HEK293 (cell line): ENCODE measurements around the gene INSM1.
A peak's percentile ranks its signal among the peaks of the same experiment; 100 is the strongest.

Source experiments
- CTCF ChIA-PET: fragments of 350-600 bp; formaldehyde crosslinking; extraction: SDS; loops from one replicate; lab custom pipeline; 2021; ENCODE audit warnings: antibody characterized with exemption; lab: Yijun Ruan, JAX
- POLR2A ChIA-PET: fragments of 300-600 bp; formaldehyde crosslinking; extraction: SDS; loops from one replicate; lab custom pipeline; 2020; ENCODE audit warnings: antibody characterized with exemption, inconsistent platforms; lab: Yijun Ruan, JAX
- H3K27ac ChIP-seq: fragments of 200-500 bp; sonication (Bioruptor generic); 2 replicates; pipeline ENCODE4 v1.5.1; 2014; ENCODE audit warnings: low read depth, low read length, control low read depth, inconsistent platforms; ENCODE audit errors: extremely low read depth
- H3K36me3 ChIP-seq, 2 experiments: fragments of 200-500 bp in 1 of 2; sonication (Bioruptor generic) in 1 of 2; 1 replicate in 1 of 2; 2 replicates in 1 of 2; pipeline ENCODE4 v1.5.1; 2014 to 2017; ENCODE audit warnings: inconsistent platforms in 2 of 2, low read length in 2 of 2; ENCODE audit not compliant: control insufficient read depth in 2 of 2, insufficient read depth in 1 of 2
- H3K4me1 ChIP-seq: fragments of 200-500 bp; sonication (Bioruptor generic); 2 replicates; pipeline ENCODE4 v1.5.1; 2014; ENCODE audit warnings: mild to moderate bottlenecking, low read length, inconsistent platforms; ENCODE audit not compliant: control insufficient read depth, insufficient read depth
- H3K4me3 ChIP-seq: 2 replicates; pipeline ENCODE4 v1.5.1; 2011; ENCODE audit warnings: low read depth, mild to moderate bottlenecking, control low read depth, low read length, moderate library complexity
- H3K9me3 ChIP-seq: fragments of 200-500 bp; sonication (Bioruptor generic); 2 replicates; pipeline ENCODE4 v1.5.1; 2014; ENCODE audit warnings: low read depth, low read length, inconsistent platforms; ENCODE audit not compliant: control insufficient read depth, insufficient read depth
- BCL11B ChIP-seq: fragments of 450-650 bp; formaldehyde crosslinking; IDR thresholded peaks from 2 replicates; pipeline ENCODE4 v1.5.1; 2016; ENCODE audit warnings: low read depth, missing biosample characterization, missing genetic modification characterization
- GLI2 ChIP-seq: fragments of 450-650 bp; formaldehyde crosslinking; IDR thresholded peaks from 2 replicates; pipeline ENCODE4; 2017; ENCODE audit warnings: missing biosample characterization, missing genetic modification characterization, low read depth, borderline replicate concordance
- GLIS1 ChIP-seq: fragments of 450-650 bp; formaldehyde crosslinking; IDR thresholded peaks from 2 replicates; pipeline ENCODE4 v1.5.1; 2016; ENCODE audit warnings: missing biosample characterization, missing genetic modification characterization
- HOXD13 ChIP-seq: sonication (generic); formaldehyde crosslinking; IDR thresholded peaks from 2 replicates; pipeline ENCODE4 v1.8.0; 2022; ENCODE audit warnings: missing genetic modification reagents, borderline replicate concordance
- OSR2 ChIP-seq: fragments of 450-650 bp; formaldehyde crosslinking; IDR thresholded peaks from 2 replicates; pipeline ENCODE4 v1.5.1; 2016; ENCODE audit warnings: missing biosample characterization, missing genetic modification characterization
- RBAK ChIP-seq: fragments of 450-650 bp; formaldehyde crosslinking; IDR thresholded peaks from 2 replicates; pipeline ENCODE4 v1.5.1; 2016; ENCODE audit warnings: missing biosample characterization, missing genetic modification characterization
- SETDB1 ChIP-seq: IDR thresholded peaks from one replicate; pipeline ENCODE4 v1.6.1; 2017; ENCODE audit warnings: mild to moderate bottlenecking, low read length, moderate library complexity, mixed read lengths; ENCODE audit not compliant: insufficient read length
- ZBTB44 ChIP-seq: fragments of 450-650 bp; IDR thresholded peaks from 2 replicates; pipeline ENCODE4 v1.5.1; 2018; ENCODE audit warnings: missing biosample characterization, mild to moderate bottlenecking, missing genetic modification characterization
- ZBTB49 ChIP-seq: fragments of 450-650 bp; formaldehyde crosslinking; IDR thresholded peaks from 2 replicates; pipeline ENCODE4 v1.5.1; 2016; ENCODE audit warnings: missing biosample characterization, missing genetic modification characterization, low read depth
- ZIC2 ChIP-seq: fragments of 450-650 bp; formaldehyde crosslinking; IDR thresholded peaks from 2 replicates; pipeline ENCODE4 v1.5.1; 2016; ENCODE audit warnings: missing biosample characterization, missing genetic modification characterization
- ZNF10 ChIP-seq: fragments of 450-650 bp; formaldehyde crosslinking; IDR thresholded peaks from 2 replicates; pipeline ENCODE4 v1.5.1; 2017; ENCODE audit warnings: missing biosample characterization, missing genetic modification characterization
- ZNF140 ChIP-seq: fragments of 450-650 bp; formaldehyde crosslinking; IDR thresholded peaks from 2 replicates; pipeline ENCODE4 v1.5.1; 2016; ENCODE audit warnings: missing biosample characterization, missing genetic modification characterization
- ZNF155 ChIP-seq: fragments of 450-650 bp; formaldehyde crosslinking; IDR thresholded peaks from 2 replicates; pipeline ENCODE4 v1.5.1; 2016; ENCODE audit warnings: missing biosample characterization, missing genetic modification characterization
- ZNF2 ChIP-seq: fragments of 450-650 bp; formaldehyde crosslinking; IDR thresholded peaks from 2 replicates; pipeline ENCODE4 v1.5.1; 2016; ENCODE audit warnings: missing biosample characterization, missing genetic modification characterization
- ZNF280D ChIP-seq: fragments of 450-650 bp; formaldehyde crosslinking; IDR thresholded peaks from 2 replicates; pipeline ENCODE4 v1.5.1; 2016; ENCODE audit warnings: missing biosample characterization, missing genetic modification characterization
- ZNF350 ChIP-seq: fragments of 450-650 bp; formaldehyde crosslinking; IDR thresholded peaks from 2 replicates; pipeline ENCODE4 v1.5.0; 2017; ENCODE audit warnings: missing biosample characterization, mild to moderate bottlenecking, missing genetic modification characterization
- ZNF391 ChIP-seq: fragments of 450-650 bp; formaldehyde crosslinking; IDR thresholded peaks from 2 replicates; pipeline ENCODE4 v1.5.1; 2016; ENCODE audit warnings: low read depth, missing biosample characterization, missing genetic modification characterization, borderline replicate concordance
- ZNF423 ChIP-seq: fragments of 450-650 bp; formaldehyde crosslinking; IDR thresholded peaks from 2 replicates; pipeline ENCODE4 v1.5.1; 2016; ENCODE audit warnings: missing biosample characterization, missing genetic modification characterization
- ZNF510 ChIP-seq: fragments of 450-650 bp; formaldehyde crosslinking; IDR thresholded peaks from 2 replicates; pipeline ENCODE4 v1.5.1; 2018; ENCODE audit warnings: mild to moderate bottlenecking, missing genetic modification characterization, missing biosample characterization; ENCODE audit not compliant: insufficient replicate concordance
- ZNF544 ChIP-seq: fragments of 450-650 bp; formaldehyde crosslinking; IDR thresholded peaks from 2 replicates; pipeline ENCODE4 v1.5.0; 2017; ENCODE audit warnings: missing biosample characterization, missing genetic modification characterization
- ZNF600 ChIP-seq: fragments of 450-650 bp; formaldehyde crosslinking; IDR thresholded peaks from 2 replicates; pipeline ENCODE4 v1.5.1; 2016; ENCODE audit warnings: missing biosample characterization, missing genetic modification characterization
- ZNF624 ChIP-seq: fragments of 450-650 bp; formaldehyde crosslinking; IDR thresholded peaks from 2 replicates; pipeline ENCODE4 v1.5.1; 2017; ENCODE audit warnings: missing biosample characterization, missing genetic modification characterization
- ZNF701 ChIP-seq: fragments of 450-650 bp; formaldehyde crosslinking; IDR thresholded peaks from 2 replicates; pipeline ENCODE4 v1.5.1; 2016; ENCODE audit warnings: missing biosample characterization, missing genetic modification characterization
- ZSCAN18 ChIP-seq: fragments of 450-650 bp; formaldehyde crosslinking; IDR thresholded peaks from 2 replicates; pipeline ENCODE4 v1.5.1; 2016; ENCODE audit warnings: missing biosample characterization, missing genetic modification characterization

INSM1 gene

GRCh38 chr20:20415321-20415720 lies 47.4 kb downstream of the INSM1 start:
- H3K4me3 ChIP-seq, result no peak overlapping the region
- no peak for TF ChIP-seq ZNF624
- no peak for TF ChIP-seq ZNF350 (tag by site-specific recombination)
- TF ChIP-seq ZBTB49 (tag by site-specific recombination), result no peak
- TF ChIP-seq SETDB1, result no peak
- no peak for TF ChIP-seq ZNF10 (tag by site-specific recombination)
- TF ChIP-seq ZSCAN18 (tag by site-specific recombination), result no peak
- no peak for TF ChIP-seq ZNF544
- TF ChIP-seq RBAK (tag by site-specific recombination), result no peak
- TF ChIP-seq ZNF280D (tag by site-specific recombination), result no peak
- no peak for TF ChIP-seq ZNF701 (tag by site-specific recombination)
- TF ChIP-seq ZIC2 (tag by site-specific recombination), result no peak
- TF ChIP-seq OSR2 (tag by site-specific recombination), result no peak
- no peak for TF ChIP-seq GLIS1 (tag by site-specific recombination)
- no peak for TF ChIP-seq ZNF155 (tag by site-specific recombination)
- no peak for TF ChIP-seq GLI2 (tag by site-specific recombination)
- TF ChIP-seq, all 188 proteins: peak for 0
- ChIA-PET CTCF (no interaction called here), POLR2A (no interaction called here)
- Histone ChIP-seq H3K4me1 (peaks cover 7% of the 10 kb centered on the region), H3K36me3 (no peaks in the 10 kb centered on the region), H3K9me3 (no peaks in the 10 kb centered on the region), H3K27ac (no peak overlapping the region)

- Histone ChIP-seq H3K27ac (no peak overlapping the region), H3K9me3 (no peaks in the 10 kb centered on the region)
- POLR2A ChIA-PET, result no interaction called here
- no peak for TF ChIP-seq ZNF510 (tag by site-specific recombination)
- TF ChIP-seq ZNF2, result no peak
- no peak for TF ChIP-seq BCL11B (tag by site-specific recombination)
- TF ChIP-seq ZNF600 (tag by site-specific recombination), result no peak
- no peak for TF ChIP-seq ZBTB44
- TF ChIP-seq ZNF140 (tag by site-specific recombination), result peak; percentile 97
- TF ChIP-seq ZNF423 (tag by site-specific recombination), result no peak
- TF ChIP-seq HOXD13 (CRISPR knock-in tag), result no peak
- TF ChIP-seq ZNF391 (tag by site-specific recombination), result no peak
- TF ChIP-seq, all 188 proteins: peak for 1
- Histone ChIP-seq H3K4me1 (no peaks in the 10 kb centered on the region; the same call in 1 of the 2 replicates), H3K4me3 (no peak overlapping the region), H3K36me3 (no peaks in the 10 kb centered on the region)
- CTCF ChIA-PET, result interaction anchor here (0.7 kb wide), 1 partner anchor 149 kb away, joined by 3 read pairs; no protein-coding TSS in a partner anchor
Observed at GRCh38 chr20:20417876-20418676, 50.2 kb downstream of the INSM1 start.
